Duodenal mucosa (tissue), 2 donors: ENCODE measurements around the gene SRSF1.
"Not testable (repeated sequence)": the region's sequence is repeated elsewhere in the genome, so short reads cannot be mapped to it uniquely, and the experiment has no call there.

ENCODE experiments used
- H3K27ac ChIP-seq: one replicate; pipeline ENCODE4 v1.7.0; 2013; ENCODE audit warnings: low read depth, low read length
- H3K27me3 ChIP-seq, 2 donors: one replicate each; pipeline ENCODE4 v1.7.0; 2013; ENCODE audit warnings: low read length in 2 of 2, control low read depth in 1 of 2; ENCODE audit not compliant: insufficient read depth in 2 of 2, control insufficient read depth in 1 of 2
- H3K36me3 ChIP-seq, 2 donors: one replicate each; pipeline ENCODE4 v1.7.0; 2013; ENCODE audit warnings: low read length in 2 of 2, control low read depth in 1 of 2; ENCODE audit not compliant: insufficient read depth in 2 of 2, control insufficient read depth in 1 of 2
- H3K4me1 ChIP-seq, 2 donors: one replicate each; pipeline ENCODE4 v1.7.0; 2013; ENCODE audit warnings: low read length in 2 of 2, control low read depth in 1 of 2; ENCODE audit not compliant: insufficient read depth in 2 of 2, control insufficient read depth in 1 of 2
- H3K4me3 ChIP-seq, 2 donors: one replicate each; pipeline ENCODE4 v1.7.0; 2013; ENCODE audit warnings: low read length in 2 of 2, low read depth in 1 of 2
- H3K9ac ChIP-seq, 2 donors: one replicate each; pipeline ENCODE4 v1.7.0; 2013; ENCODE audit warnings: low read length in 2 of 2, low read depth in 1 of 2
- H3K9me3 ChIP-seq, 2 donors: one replicate each; pipeline ENCODE4 v1.7.0; 2013; ENCODE audit warnings: low read length in 2 of 2, control low read depth in 1 of 2; ENCODE audit not compliant: control insufficient read depth in 1 of 2

SRSF1 gene

DNA sequence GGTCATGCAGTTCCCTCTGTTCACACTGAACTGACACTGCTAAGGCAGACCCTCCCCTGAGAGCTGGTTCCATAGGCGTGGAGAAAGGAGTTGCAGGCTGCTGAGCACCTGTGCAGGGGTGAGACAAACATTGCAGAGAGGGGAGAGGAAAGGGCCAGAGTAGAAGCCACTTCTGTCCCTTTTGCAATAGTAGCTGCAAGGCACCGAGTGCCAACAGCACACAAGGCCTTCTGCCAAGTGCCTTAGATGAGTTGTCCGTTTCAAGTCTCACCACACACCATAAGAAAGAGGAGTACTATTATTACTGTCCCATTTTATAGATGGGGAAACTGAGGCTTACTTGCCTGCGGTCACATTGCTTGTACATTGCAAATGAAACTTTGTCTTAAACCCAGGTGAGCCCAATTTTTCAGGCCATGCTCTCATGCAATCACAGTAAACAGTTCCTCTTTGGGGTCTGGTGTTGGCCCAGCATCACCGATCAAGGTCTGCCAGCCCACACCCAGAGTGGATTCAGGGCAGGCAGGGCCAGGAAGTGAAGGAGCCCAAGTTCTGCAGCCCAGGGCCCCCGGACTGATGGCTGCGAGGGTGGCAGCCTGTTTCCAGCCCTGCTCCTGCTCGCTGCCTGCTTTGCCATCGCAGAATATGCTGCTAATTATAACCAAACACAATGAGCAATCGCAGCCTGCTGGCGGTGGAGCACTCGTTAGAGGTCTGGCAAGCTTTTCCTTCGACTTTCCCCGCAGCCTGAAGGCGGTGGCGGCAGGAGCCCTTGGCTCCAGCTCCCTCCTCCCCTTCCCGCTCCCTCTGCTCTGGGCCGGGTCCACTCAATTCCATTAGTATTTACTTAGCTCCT, 39.4 kb upstream of the SRSF1 start:
- Histone ChIP-seq H3K9me3 (no peaks in the 10 kb centered on the region), H3K27me3 (peaks cover 0 to 5% of the 10 kb centered on the region in 2 donors), H3K4me3 (no peak overlapping the region), H3K4me1 (no peaks in the 10 kb centered on the region), H3K36me3 (no peaks in the 10 kb centered on the region), H3K27ac (no peak overlapping the region), H3K9ac (no peak overlapping the region)

- peaks cover 0 to 11% of the 10 kb centered on the region in 2 donors for H3K27me3 ChIP-seq
- H3K9me3 ChIP-seq, H3K4me1 ChIP-seq, H3K27ac ChIP-seq, H3K4me3 ChIP-seq, H3K36me3 ChIP-seq, H3K9ac ChIP-seq: not testable (repeated sequence)
Measured at GRCh38 chr17:58044256-58044655, 37.2 kb upstream of the SRSF1 start.

DNA sequence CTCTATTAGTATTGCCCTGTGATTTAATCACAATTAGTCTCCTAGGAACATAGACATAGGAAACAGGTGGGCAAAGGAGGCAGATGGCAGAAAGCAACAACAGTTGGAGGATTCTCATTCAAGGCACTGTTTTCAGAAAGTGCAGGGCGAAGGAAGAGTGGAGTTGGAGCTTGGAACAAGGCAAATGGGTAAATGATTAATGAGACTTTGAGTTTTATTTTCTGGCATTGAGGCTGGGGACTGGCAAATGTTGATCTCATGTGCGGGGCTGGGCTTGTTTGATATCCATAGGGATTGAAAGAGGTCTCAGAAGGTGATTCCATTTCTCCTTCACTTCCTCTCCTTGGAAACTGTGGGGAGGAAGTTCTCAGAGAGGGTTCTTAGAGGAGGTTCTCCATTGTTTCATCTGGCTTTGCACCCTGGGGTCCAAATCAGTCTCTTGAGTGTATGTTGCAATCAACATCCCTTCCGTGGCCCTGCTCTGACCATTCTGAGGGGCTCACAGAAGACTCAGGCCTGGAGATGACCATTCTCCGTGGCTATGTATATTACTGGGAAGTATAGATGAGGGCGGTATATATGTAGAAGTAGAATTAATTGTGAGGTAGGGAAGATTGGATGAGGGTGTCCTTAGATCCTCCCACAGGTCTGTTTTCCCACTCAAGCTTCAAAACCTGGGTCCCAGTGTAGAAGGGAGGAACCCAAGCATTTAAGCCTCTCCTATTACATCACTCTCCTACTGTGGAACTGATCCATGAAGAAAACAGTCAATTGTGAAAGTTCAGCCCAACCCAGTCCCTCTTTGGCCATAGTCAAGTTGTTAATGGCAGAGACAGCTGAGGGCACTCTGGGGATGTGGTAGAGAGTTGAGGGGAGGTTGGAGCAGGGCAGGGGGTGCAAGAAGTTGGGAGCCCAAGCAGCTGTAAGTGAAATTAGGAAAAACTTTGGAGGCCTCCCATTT, 36.5 kb upstream of the SRSF1 start:
- no peak overlapping the region for H3K9ac ChIP-seq
- H3K4me3 ChIP-seq: no peak overlapping the region
- peaks cover 0 to 11% of the 10 kb centered on the region in 2 donors for H3K27me3 ChIP-seq
- no peak overlapping the region for H3K27ac ChIP-seq
- H3K36me3 ChIP-seq: no peaks in the 10 kb centered on the region
- no peaks in the 10 kb centered on the region for H3K9me3 ChIP-seq
- H3K4me1 ChIP-seq: no peaks in the 10 kb centered on the region

DNA sequence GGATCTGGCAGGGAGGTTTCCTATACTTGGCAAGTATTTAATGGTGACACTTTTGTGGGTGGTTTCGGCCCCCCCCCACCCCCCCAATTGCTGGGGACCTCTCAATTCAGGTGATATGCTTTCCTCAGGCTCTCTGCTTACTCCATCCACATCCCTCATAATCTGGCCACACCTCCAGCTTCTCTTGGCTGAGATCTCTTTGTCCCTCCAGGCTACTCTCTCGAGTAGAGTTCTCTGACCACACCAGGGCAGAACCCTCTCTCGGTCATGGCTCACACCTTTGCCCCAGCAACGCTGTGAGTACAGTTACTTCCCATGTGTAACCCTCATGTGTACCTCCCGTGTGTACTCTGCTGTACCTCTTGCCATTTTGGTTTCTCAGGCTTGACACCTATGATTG, 34.1 kb upstream of the SRSF1 start:
- Histone ChIP-seq H3K36me3 (no peaks in the 10 kb centered on the region), H3K27ac (no peak overlapping the region), H3K27me3 (peaks cover 0 to 11% of the 10 kb centered on the region in 2 donors), H3K4me3 (no peak overlapping the region), H3K9ac (no peak overlapping the region), H3K4me1 (no peaks in the 10 kb centered on the region), H3K9me3 (no peaks in the 10 kb centered on the region)

DNA sequence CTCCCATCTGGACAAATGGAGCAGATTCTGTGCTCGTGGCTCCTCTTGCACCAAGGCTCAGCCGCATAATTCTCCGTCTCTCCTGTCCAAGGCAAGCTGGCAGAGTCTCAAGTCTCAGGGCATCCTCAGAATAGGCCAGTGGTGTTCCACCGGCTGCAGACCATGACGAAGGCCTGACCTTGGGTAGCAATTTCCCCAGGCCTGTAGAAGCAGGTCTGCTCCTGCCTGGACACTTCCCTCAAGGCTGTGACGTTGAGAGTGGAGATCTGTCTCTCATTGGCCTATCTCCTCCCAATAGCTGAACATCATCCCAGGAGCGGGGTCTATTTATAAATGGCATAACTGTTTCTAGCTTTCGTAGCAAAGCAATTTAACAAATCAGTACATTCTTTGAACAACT, 33.3 kb upstream of the SRSF1 start:
- Histone ChIP-seq H3K36me3 (no peaks in the 10 kb centered on the region), H3K27ac (no peak overlapping the region), H3K4me3 (no peak overlapping the region), H3K27me3 (peaks cover 0 to 11% of the 10 kb centered on the region in 2 donors), H3K9ac (no peak overlapping the region), H3K9me3 (no peaks in the 10 kb centered on the region), H3K4me1 (no peaks in the 10 kb centered on the region)

- no peaks in the 10 kb centered on the region for H3K9me3 ChIP-seq
- peaks cover 0 to 11% of the 10 kb centered on the region in 2 donors for H3K27me3 ChIP-seq
- no peak overlapping the region for H3K4me3 ChIP-seq
- H3K27ac ChIP-seq: no peak overlapping the region
- H3K4me1 ChIP-seq: no peaks in the 10 kb centered on the region
- H3K9ac ChIP-seq: no peak overlapping the region
- no peaks in the 10 kb centered on the region for H3K36me3 ChIP-seq
Measured at GRCh38 chr17:58039975-58040374, 32.9 kb upstream of the SRSF1 start.

GRCh38 chr17:58032691-58033415, 25.8 kb upstream of the SRSF1 start:
- no peaks in the 10 kb centered on the region for H3K9me3 ChIP-seq
- no peak overlapping the region for H3K27ac ChIP-seq
- H3K4me1 ChIP-seq: no peaks in the 10 kb centered on the region
- no peaks in the 10 kb centered on the region for H3K36me3 ChIP-seq
- no peak overlapping the region for H3K4me3 ChIP-seq
- no peak overlapping the region for H3K9ac ChIP-seq
- no peaks in the 10 kb centered on the region for H3K27me3 ChIP-seq

GRCh38 chr17:58028578-58028977, 21.5 kb upstream of the SRSF1 start:
- Histone ChIP-seq H3K9ac (no peak overlapping the region), H3K9me3 (no peaks in the 10 kb centered on the region), H3K4me3 (no peak overlapping the region), H3K27ac (no peak overlapping the region), H3K27me3 (peaks cover 2 to 5% of the 10 kb centered on the region in 2 donors), H3K36me3 (no peaks in the 10 kb centered on the region), H3K4me1 (no peaks in the 10 kb centered on the region)

DNA sequence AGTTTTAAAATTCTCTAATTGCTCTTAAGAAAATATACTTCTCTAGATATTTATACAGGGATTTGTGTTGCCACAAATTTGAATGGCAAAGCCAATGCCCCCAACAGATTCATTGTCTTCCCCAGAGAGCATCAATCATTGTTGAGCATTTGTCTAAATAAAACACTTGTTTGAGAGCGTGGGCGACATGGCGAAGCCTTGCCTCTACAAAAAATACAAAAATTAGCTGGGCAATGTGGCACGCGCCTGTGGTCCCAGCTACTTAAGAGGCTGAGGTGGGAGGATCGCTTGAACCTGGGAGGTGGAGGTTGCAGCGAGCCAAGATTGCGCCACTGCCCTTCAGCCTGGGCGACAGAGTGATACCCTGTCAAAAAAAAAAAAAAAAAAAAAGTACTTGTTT, 13.4 kb upstream of the SRSF1 start:
- H3K9ac ChIP-seq: no peak overlapping the region
- H3K27me3 ChIP-seq: peaks cover 0 to 4% of the 10 kb centered on the region in 2 donors
- no peak overlapping the region for H3K27ac ChIP-seq
- no peaks in the 10 kb centered on the region for H3K4me1 ChIP-seq
- no peak overlapping the region for H3K4me3 ChIP-seq
- no peaks in the 10 kb centered on the region for H3K9me3 ChIP-seq
- no peaks in the 10 kb centered on the region for H3K36me3 ChIP-seq
